Activated gamma-delta T cell (primary cell): Measurements from ENCODE around the gene RBBP7.

Experiments
- DNase-seq: peaks from one replicate; lab custom pipeline; 2025; lab: John Stamatoyannopoulos, UW

RBBP7 gene

GRCh38 chrX:16826207-16826606 lies 44.0 kb downstream of the RBBP7 start:
- DNase-seq, result no peak

GRCh38 chrX:16825264-16826035 lies 44.7 kb downstream of the RBBP7 start:
- DNase-seq, result no peak

- no peak for DNase-seq
Observed at GRCh38 chrX:16822723-16823122, 47.4 kb downstream of the RBBP7 start.

GRCh38 chrX:16819634-16820033 lies 50.5 kb downstream of the RBBP7 start:
- no peak for DNase-seq

- DNase-seq, result no peak
Observed at GRCh38 chrX:16814597-16814996, 55.6 kb downstream of the RBBP7 start.

GRCh38 chrX:16807976-16808542 lies 62.1 kb downstream of the RBBP7 start:
- DNase-seq, result no peak

GRCh38 chrX:16807548-16807947 lies 62.6 kb downstream of the RBBP7 start:
- DNase-seq, result no peak

- no peak for DNase-seq
Observed at GRCh38 chrX:16804923-16805464, 65.2 kb downstream of the RBBP7 start.

GRCh38 chrX:16797841-16798240 lies 72.3 kb downstream of the RBBP7 start:
- no peak for DNase-seq

- DNase-seq, result no peak
Observed at GRCh38 chrX:16797358-16797757, 72.8 kb downstream of the RBBP7 start.

GRCh38 chrX:16796298-16796697 lies 73.9 kb downstream of the RBBP7 start:
- no peak for DNase-seq
